ENCODE measurements around the gene FKBP2. TPM values are rescaled to one million over a fixed set of nuclear protein-coding genes. Genes with fewer than 3 reads are reported as not detected.

The FKBP2 gene
- total RNA-seq (10 to 100 TPM; 41.4 to 46.4 TPM), polyA plus RNA-seq (100 to 1,000 TPM; 106 to 107 TPM)

DNA sequence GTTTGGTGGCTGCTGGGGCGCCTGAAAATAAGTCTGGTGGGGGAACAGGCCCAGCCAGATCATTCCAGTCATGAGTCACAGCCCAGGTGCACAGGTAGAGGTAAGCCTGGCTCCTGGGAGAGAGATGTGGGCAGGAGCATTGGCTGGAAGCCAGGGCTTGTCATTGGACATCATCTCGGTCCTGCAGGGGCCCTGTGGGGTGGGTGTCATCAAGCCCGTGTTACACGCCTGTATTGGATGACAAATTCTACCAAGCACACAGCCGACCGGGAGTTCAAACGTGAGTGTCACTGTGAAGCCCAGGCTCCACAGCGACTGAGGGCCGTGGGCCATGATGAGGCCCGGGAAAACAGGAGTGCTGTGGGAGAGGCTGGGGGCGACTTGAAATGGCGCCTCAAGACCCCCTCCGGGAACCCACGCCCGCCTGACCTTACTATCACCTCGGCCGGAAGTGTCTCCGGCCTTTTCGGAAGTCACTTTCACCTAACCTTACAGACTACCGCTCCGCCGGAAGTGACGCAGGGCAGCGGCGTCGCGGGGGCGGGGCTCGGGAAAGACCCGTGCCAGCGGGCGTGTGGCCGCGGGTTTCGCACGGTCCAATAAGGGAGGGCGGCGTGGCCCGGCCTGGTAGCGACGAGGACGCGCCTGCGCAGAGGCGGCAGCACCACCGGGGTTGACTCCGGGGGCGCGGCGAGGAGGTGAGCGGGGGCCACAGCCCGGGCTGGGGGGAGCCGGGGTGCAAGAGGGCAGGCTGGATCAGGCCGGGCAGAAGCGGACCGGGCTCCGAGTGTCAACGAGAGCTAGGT lies at the start of gene FKBP2:
Gene FKBP2 (plus strand): TSS at position 661 of the 806 bp plus-strand sequence. CDS start 1,293 bp downstream, outside the sequence.
- intact Hi-C loops (cut with micrococcal nuclease) = loop anchor here (1.0 to 10.0 kb wide), 8 partner anchors 10 to 534 kb away; partner anchors contain the start of genes DNAJC4, ESRRA, FERMT3 and GPR137
- Mint-ChIP-seq H3K27ac (peak within 1 kb of the TSS; percentile 99 to 100 (median 100)), H3K27me3 (no peaks in the 10 kb centered on the region), H3K36me3 (peaks cover 0 to 42% of the 10 kb centered on the region in 2 donors), H3K4me3 (peak within 1 kb of the TSS; percentile 87 to 97 (median 88)), H3K4me1 (peaks cover 14 to 52% (median 29%) of the 10 kb centered on the region in 4 donors), H3K9me3 (no peaks in the 10 kb centered on the region)
- ChIA-PET POLR2A (ENCODE audit: partially characterized antibody) (interaction anchor here (0.6 to 38.9 kb wide), 17 partner anchors 8 to 1619 kb away, joined by 3 to 937 read pairs (median 11); partner anchors contain the start of genes BAD, CATSPERZ, DNAJC4 and ESRRA), CTCF (ENCODE audit: partially characterized antibody) (interaction anchor here (0.9 to 8.4 kb wide), 9 partner anchors 8 to 64 kb away, joined by 3 to 78 read pairs (median 7); partner anchors contain the start of genes CATSPERZ, ESRRA and FERMT3)
- Histone ChIP-seq H3K36me3 (ENCODE audit: insufficient read depth, low read length) (peaks cover 7% of the 10 kb centered on the region), H3K4me3 (ENCODE audit: low read length in 2 of 2) (peak within 1 kb of the TSS; percentile 67 to 73), H3K27ac (ENCODE audit: low read depth, low read length) (peak within 1 kb of the TSS; percentile 99), H3K4me1 (ENCODE audit: insufficient read depth, low read length) (peaks cover 38% of the 10 kb centered on the region), H3K27me3 (ENCODE audit: insufficient read depth, low read length) (no peaks in the 10 kb centered on the region), H3K9me3 (ENCODE audit: control insufficient read depth in 1 of 2, low read length in 2 of 2) (no peaks in the 10 kb centered on the region)
- DNase-seq = peak; percentile 97 to 99 (median 99)

DNA sequence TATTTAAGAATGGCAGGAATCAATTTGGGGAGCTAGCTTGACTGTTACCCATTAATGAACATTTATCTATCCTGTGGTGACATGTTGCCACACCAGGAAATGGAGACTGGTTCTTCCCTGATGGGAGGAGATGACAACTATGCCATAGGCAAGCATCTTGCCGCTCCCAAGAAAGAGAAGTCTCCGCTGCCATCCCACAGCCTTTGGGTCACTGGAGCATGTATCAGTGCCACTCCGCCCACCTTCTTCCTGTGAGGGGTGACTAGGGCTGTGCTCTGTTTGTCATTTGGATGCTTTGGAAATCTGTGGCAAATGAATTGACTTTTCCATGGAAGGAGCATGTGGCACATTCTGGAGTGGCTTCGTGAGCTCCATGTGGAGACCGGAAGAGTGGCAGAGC lies 48.5 kb upstream of the FKBP2 start:
- POLR2A ChIA-PET (ENCODE audit: partially characterized antibody) = interaction anchor here (0.7 to 1.5 kb wide), 2 partner anchors 12 to 108 kb away, joined by 3 read pairs; partner anchors contain the start of gene CATSPERZ
- DNase-seq = no peak
- CTCF ChIA-PET (ENCODE audit: partially characterized antibody) = interaction anchor here (0.8 to 8.3 kb wide), 7 partner anchors 13 to 150 kb away, joined by 3 to 106 read pairs (median 9); partner anchors contain the start of genes CATSPERZ and FERMT3
- Mint-ChIP-seq H3K27ac (no peak overlapping the region), H3K4me3 (no peak overlapping the region), H3K4me1 (peaks cover 8 to 45% (median 18%) of the 10 kb centered on the region in 4 donors), H3K9me3 (no peaks in the 10 kb centered on the region), H3K27me3 (no peaks in the 10 kb centered on the region), H3K36me3 (peaks cover 29 to 52% of the 10 kb centered on the region in 2 donors)
- Histone ChIP-seq H3K27me3 (ENCODE audit: insufficient read depth, low read length) (no peaks in the 10 kb centered on the region), H3K9me3 (ENCODE audit: control insufficient read depth in 1 of 2, low read length in 2 of 2) (no peaks in the 10 kb centered on the region), H3K36me3 (ENCODE audit: insufficient read depth, low read length) (peaks cover 49% of the 10 kb centered on the region), H3K4me3 (ENCODE audit: low read length in 2 of 2) (no peak overlapping the region), H3K4me1 (ENCODE audit: insufficient read depth, low read length) (peaks cover 16% of the 10 kb centered on the region), H3K27ac (ENCODE audit: low read depth, low read length) (no peak overlapping the region)
- intact Hi-C loops (cut with micrococcal nuclease) = no loop called here

DNA sequence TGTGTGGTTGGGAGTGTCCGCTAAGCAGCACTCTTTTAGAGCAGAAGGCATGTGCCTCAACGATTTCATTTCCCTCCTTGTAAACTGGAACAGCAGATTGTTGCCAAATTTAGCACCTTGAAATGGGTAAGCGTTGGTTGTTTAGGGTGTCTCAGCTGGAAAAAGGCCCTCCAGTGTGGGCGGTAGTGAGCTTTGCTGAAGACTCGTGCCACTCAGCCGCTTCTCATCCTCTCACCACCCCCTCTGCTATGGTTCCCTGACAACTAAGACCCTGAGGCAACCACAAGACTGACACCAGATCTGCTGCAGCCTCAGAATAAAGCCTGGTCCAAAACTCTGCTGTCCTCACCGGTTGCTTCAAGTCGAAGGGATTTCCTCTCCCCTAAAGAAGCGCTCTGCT lies 44.3 kb upstream of the FKBP2 start:
- H3K27ac ChIP-seq (ENCODE audit: low read depth, low read length) = no peak overlapping the region
- H3K9me3 ChIP-seq (ENCODE audit: control insufficient read depth in 1 of 2, low read length in 2 of 2) = no peaks in the 10 kb centered on the region
- peaks cover 42 to 70% of the 10 kb centered on the region in 2 donors for H3K36me3 Mint-ChIP-seq
- H3K9me3 Mint-ChIP-seq = no peaks in the 10 kb centered on the region
- H3K27me3 ChIP-seq (ENCODE audit: insufficient read depth, low read length) = no peaks in the 10 kb centered on the region
- ChIA-PET CTCF (ENCODE audit: partially characterized antibody) (interaction anchor here (1.0 to 4.7 kb wide), 4 partner anchors 8 to 108 kb away, joined by 4 to 27 read pairs (median 4); partner anchors contain the start of gene FERMT3), POLR2A (ENCODE audit: partially characterized antibody) (interaction anchor here (1.9 to 4.1 kb wide), 2 partner anchors 10 kb away, joined by 7 to 19 read pairs; partner anchors contain the start of genes FERMT3 and STIP1)
- H3K4me3 ChIP-seq (ENCODE audit: low read length in 2 of 2) = no peak overlapping the region
- H3K27me3 Mint-ChIP-seq = no peaks in the 10 kb centered on the region
- peaks cover 6 to 18% (median 10%) of the 10 kb centered on the region in 4 donors for H3K4me1 Mint-ChIP-seq
- intact Hi-C loops (cut with micrococcal nuclease) = no loop called here
- peaks cover 5% of the 10 kb centered on the region for H3K4me1 ChIP-seq (ENCODE audit: insufficient read depth, low read length)
- H3K36me3 ChIP-seq (ENCODE audit: insufficient read depth, low read length) = peaks cover 78% of the 10 kb centered on the region
- no peak for DNase-seq
- H3K4me3 Mint-ChIP-seq = no peak overlapping the region
- H3K27ac Mint-ChIP-seq = peak overlapping the region in 2 of 7 donors; percentile 68 to 70

DNA sequence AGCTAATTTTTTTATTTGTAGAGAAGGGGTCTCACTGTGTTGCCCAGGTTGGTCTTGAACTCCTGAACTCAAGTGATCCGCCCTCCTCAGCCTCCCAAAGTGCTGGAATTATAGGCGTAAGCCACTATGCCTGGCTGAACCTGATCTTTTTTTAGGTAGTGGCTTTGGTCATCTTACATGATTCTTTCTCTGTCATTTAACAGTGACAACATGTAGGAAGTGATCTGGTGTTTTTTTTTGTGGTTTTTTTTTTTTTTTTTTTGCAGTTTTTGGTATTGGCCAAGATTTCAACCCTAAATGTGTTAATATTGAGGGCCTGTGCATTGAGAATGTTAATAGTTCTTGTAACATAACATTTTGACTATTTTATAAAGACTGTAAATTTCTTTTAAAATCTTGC lies 42.4 kb upstream of the FKBP2 start:
- Mint-ChIP-seq H3K9me3 (no peaks in the 10 kb centered on the region), H3K4me1 (peaks cover 4 to 9% (median 7%) of the 10 kb centered on the region in 4 donors), H3K27ac (peak overlapping the region in 1 of 7 donors; percentile 6), H3K4me3 (no peak overlapping the region), H3K27me3 (no peaks in the 10 kb centered on the region), H3K36me3 (peaks cover 49 to 75% of the 10 kb centered on the region in 2 donors)
- intact Hi-C loops (cut with micrococcal nuclease) = no loop called here
- Histone ChIP-seq H3K4me1 (ENCODE audit: insufficient read depth, low read length) (no peaks in the 10 kb centered on the region), H3K27me3 (ENCODE audit: insufficient read depth, low read length) (no peaks in the 10 kb centered on the region), H3K27ac (ENCODE audit: low read depth, low read length) (no peak overlapping the region), H3K4me3 (ENCODE audit: low read length in 2 of 2) (no peak overlapping the region), H3K9me3 (ENCODE audit: control insufficient read depth in 1 of 2, low read length in 2 of 2) (no peaks in the 10 kb centered on the region), H3K36me3 (ENCODE audit: insufficient read depth, low read length) (peaks cover 80% of the 10 kb centered on the region)
- ChIA-PET POLR2A (ENCODE audit: partially characterized antibody) (interaction anchor here (4.1 to 22.7 kb wide), 2 partner anchors 12 to 35 kb away, joined by 19 to 937 read pairs; partner anchors contain the start of genes DNAJC4, FKBP2, NUDT22 and PLCB3), CTCF (ENCODE audit: partially characterized antibody) (interaction anchor here (1.5 kb wide), 1 partner anchor 102 kb away, joined by 3 read pairs; no protein-coding TSS in a partner anchor)
- DNase-seq = no peak

DNA sequence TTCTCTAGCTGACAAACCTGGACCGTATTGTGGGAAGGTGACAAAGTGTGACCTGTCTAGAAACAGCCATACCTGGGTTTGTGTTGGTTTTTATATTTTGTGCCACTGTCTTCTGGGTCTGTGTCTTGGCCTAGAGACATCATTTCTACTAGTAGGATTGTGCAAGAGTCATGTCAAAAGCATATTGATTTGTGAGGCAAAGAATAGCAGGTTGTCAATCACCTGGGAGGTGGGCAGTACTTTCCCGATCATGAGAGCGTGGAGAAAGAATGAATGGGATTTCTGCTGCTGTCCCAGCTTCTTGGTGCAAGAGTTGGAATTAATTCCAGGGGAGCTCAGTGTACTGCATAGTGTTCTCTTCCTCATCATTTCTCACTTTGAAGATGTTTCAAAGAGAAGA lies 39.4 kb upstream of the FKBP2 start:
- no peak overlapping the region for H3K4me3 Mint-ChIP-seq
- H3K4me1 Mint-ChIP-seq = peaks cover 10 to 35% (median 25%) of the 10 kb centered on the region in 4 donors
- DNase-seq = no peak
- Histone ChIP-seq H3K4me3 (ENCODE audit: low read length in 2 of 2) (no peak overlapping the region), H3K36me3 (ENCODE audit: insufficient read depth, low read length) (peaks cover 60% of the 10 kb centered on the region), H3K9me3 (ENCODE audit: control insufficient read depth in 1 of 2, low read length in 2 of 2) (no peaks in the 10 kb centered on the region), H3K27me3 (ENCODE audit: insufficient read depth, low read length) (no peaks in the 10 kb centered on the region), H3K27ac (ENCODE audit: low read depth, low read length) (no peak overlapping the region), H3K4me1 (ENCODE audit: insufficient read depth, low read length) (peaks cover 26% of the 10 kb centered on the region)
- peak overlapping the region in 1 of 7 donors; percentile 14 for H3K27ac Mint-ChIP-seq
- ChIA-PET POLR2A (ENCODE audit: partially characterized antibody) (interaction anchor here (1.0 to 22.7 kb wide), 5 partner anchors 14 to 103 kb away, joined by 3 to 937 read pairs (median 4); partner anchors contain the start of genes BAD, CATSPERZ, DNAJC4 and FKBP2), CTCF (ENCODE audit: partially characterized antibody) (interaction anchor here (1.4 to 1.6 kb wide), 2 partner anchors 49 to 100 kb away, joined by 6 to 12 read pairs; partner anchors contain the start of gene CATSPERZ)
- intact Hi-C loops (cut with micrococcal nuclease) = no loop called here
- no peaks in the 10 kb centered on the region for H3K27me3 Mint-ChIP-seq
- H3K9me3 Mint-ChIP-seq = no peaks in the 10 kb centered on the region
- H3K36me3 Mint-ChIP-seq = peaks cover 38 to 62% of the 10 kb centered on the region in 2 donors

DNA sequence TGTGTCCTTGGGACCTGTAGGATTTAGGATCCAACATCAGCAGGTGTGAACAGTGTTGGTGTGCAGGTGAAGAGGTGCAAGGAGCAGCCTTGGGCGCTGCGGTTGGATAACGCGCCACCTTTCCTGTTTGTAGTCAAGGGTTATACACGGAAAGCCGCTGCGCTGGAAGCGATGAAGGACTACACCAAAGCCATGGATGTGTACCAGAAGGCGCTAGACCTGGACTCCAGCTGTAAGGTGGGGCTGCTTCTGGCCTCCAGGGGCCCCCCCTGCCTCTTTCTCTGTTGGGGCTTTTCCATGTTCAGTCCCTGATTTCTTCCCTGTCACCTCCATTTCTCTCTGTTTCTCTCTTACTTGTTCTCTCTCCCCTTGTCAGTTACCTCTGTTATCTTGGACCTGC lies 37.9 kb upstream of the FKBP2 start:
- H3K27ac ChIP-seq (ENCODE audit: low read depth, low read length) = no peak overlapping the region
- H3K36me3 Mint-ChIP-seq = peaks cover 27 to 61% of the 10 kb centered on the region in 2 donors
- H3K9me3 Mint-ChIP-seq = peaks cover 0 to 2% (median 0%) of the 10 kb centered on the region in 8 donors
- H3K4me1 Mint-ChIP-seq = peaks cover 13 to 50% (median 30%) of the 10 kb centered on the region in 4 donors
- no peak for DNase-seq
- CTCF ChIA-PET (ENCODE audit: partially characterized antibody) = interaction anchor here (3.4 to 9.7 kb wide), 8 partner anchors 8 to 129 kb away, joined by 25 to 367 read pairs (median 84); partner anchors contain the start of genes BAD, CATSPERZ, DNAJC4 and ESRRA
- H3K4me3 ChIP-seq (ENCODE audit: low read length in 2 of 2) = no peak overlapping the region
- H3K27me3 ChIP-seq (ENCODE audit: insufficient read depth, low read length) = no peaks in the 10 kb centered on the region
- H3K27me3 Mint-ChIP-seq = no peaks in the 10 kb centered on the region
- POLR2A ChIA-PET (ENCODE audit: partially characterized antibody) = interaction anchor here (1.4 to 22.7 kb wide), 6 partner anchors 16 to 115 kb away, joined by 3 to 937 read pairs (median 152); partner anchors contain the start of genes CATSPERZ, DNAJC4, ESRRA and FKBP2
- H3K4me3 Mint-ChIP-seq = no peak overlapping the region
- intact Hi-C loops (cut with micrococcal nuclease) = no loop called here
- peak overlapping the region in 3 of 7 donors; percentile 25 to 58 (median 34) for H3K27ac Mint-ChIP-seq
- H3K4me1 ChIP-seq (ENCODE audit: insufficient read depth, low read length) = peaks cover 28% of the 10 kb centered on the region
- H3K9me3 ChIP-seq (ENCODE audit: control insufficient read depth in 1 of 2, low read length in 2 of 2) = no peaks in the 10 kb centered on the region
- H3K36me3 ChIP-seq (ENCODE audit: insufficient read depth, low read length) = peaks cover 45% of the 10 kb centered on the region

All from CD4-positive, alpha-beta memory T cell (primary cell).